ENCODE measurements around the gene MAN2A1.

DNA sequence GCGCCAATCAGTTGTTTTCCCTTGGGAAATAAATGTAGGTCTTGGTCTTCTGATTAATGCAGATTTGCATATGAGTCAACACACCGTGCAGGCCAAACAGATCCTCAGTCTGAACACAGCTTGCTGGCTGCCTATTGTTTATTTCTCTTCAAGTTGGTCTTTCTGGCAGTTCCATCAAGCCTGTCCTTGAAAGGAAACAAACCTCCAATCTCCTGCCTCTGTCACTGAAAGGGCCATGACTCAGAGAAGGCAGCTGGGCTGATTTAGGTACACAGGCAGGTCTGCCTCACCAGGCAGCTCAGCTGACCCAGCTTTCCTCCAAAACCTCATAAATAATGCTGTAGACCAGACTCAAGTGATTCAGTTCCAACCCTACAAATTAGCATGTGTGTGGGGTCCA is 175.9 kb downstream of the MAN2A1 start:
- TF ChIP-seq, protein P1, sequence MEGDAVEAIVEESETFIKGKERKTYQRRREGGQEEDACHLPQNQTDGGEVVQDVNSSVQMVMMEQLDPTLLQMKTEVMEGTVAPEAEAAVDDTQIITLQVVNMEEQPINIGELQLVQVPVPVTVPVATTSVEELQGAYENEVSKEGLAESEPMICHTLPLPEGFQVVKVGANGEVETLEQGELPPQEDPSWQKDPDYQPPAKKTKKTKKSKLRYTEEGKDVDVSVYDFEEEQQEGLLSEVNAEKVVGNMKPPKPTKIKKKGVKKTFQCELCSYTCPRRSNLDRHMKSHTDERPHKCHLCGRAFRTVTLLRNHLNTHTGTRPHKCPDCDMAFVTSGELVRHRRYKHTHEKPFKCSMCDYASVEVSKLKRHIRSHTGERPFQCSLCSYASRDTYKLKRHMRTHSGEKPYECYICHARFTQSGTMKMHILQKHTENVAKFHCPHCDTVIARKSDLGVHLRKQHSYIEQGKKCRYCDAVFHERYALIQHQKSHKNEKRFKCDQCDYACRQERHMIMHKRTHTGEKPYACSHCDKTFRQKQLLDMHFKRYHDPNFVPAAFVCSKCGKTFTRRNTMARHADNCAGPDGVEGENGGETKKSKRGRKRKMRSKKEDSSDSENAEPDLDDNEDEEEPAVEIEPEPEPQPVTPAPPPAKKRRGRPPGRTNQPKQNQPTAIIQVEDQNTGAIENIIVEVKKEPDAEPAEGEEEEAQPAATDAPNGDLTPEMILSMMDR (conservative IDR thresholded peaks at IDR 0.05; ENCODE audit: low read depth in 2 of 2), result no peak
- TF ChIP-seq EZH2phosphoT487 (IDR thresholded peaks at IDR 0.05; ENCODE audit: unreplicated experiment), result no peak
- TF ChIP-seq EZH2 (IDR thresholded peaks at IDR 0.05; ENCODE audit: low read depth, unreplicated experiment), result no peak
